ENCODE measurements around the gene NELL2. TPM values are rescaled to one million over a fixed set of nuclear protein-coding genes. Genes with fewer than 3 reads are reported as not detected.
"Not testable (repeated sequence)": the region's sequence is repeated elsewhere in the genome, so short reads cannot be mapped to it uniquely, and the experiment has no call there.

NELL2 gene
- total and polyA plus RNA-seq, 8 donors = 0.41 to 42.5 (median 28.3) TPM

DNA sequence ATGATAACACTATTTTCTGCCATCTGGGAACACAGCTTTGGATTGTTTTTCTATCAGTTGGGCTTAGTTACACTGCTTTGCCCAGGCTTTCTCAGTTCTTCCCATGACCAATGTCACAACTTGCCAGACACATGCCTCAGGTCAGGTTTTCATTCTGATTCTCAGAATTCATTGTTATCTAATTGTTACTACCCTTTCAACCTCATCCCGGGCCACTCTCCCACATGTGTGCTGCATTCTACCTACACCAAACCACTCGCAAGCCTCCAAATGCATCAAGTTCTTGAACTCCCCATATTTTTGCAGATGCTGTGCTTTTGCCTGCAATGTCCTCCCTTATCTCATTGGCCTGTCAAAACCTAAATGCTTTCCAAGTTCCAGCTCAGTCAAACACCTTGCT, 36.3 kb downstream of the NELL2 start:
- TF ChIP-seq, protein P1, sequence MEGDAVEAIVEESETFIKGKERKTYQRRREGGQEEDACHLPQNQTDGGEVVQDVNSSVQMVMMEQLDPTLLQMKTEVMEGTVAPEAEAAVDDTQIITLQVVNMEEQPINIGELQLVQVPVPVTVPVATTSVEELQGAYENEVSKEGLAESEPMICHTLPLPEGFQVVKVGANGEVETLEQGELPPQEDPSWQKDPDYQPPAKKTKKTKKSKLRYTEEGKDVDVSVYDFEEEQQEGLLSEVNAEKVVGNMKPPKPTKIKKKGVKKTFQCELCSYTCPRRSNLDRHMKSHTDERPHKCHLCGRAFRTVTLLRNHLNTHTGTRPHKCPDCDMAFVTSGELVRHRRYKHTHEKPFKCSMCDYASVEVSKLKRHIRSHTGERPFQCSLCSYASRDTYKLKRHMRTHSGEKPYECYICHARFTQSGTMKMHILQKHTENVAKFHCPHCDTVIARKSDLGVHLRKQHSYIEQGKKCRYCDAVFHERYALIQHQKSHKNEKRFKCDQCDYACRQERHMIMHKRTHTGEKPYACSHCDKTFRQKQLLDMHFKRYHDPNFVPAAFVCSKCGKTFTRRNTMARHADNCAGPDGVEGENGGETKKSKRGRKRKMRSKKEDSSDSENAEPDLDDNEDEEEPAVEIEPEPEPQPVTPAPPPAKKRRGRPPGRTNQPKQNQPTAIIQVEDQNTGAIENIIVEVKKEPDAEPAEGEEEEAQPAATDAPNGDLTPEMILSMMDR (IDR thresholded peaks at IDR 0.05) = no peak
- no peak for DNase-seq
- ATAC-seq = no peak
- no peaks in the 10 kb centered on the region for H3K9me3 ChIP-seq
- H3K4me1 ChIP-seq = no peaks in the 10 kb centered on the region
- no peak overlapping the region for H3K27ac ChIP-seq
- H3K27me3 ChIP-seq = no peaks in the 10 kb centered on the region
- no peak overlapping the region for H3K4me3 ChIP-seq
- no peaks in the 10 kb centered on the region for H3K36me3 ChIP-seq
- intact Hi-C loops (cut with DNase I) = no loop called here

DNA sequence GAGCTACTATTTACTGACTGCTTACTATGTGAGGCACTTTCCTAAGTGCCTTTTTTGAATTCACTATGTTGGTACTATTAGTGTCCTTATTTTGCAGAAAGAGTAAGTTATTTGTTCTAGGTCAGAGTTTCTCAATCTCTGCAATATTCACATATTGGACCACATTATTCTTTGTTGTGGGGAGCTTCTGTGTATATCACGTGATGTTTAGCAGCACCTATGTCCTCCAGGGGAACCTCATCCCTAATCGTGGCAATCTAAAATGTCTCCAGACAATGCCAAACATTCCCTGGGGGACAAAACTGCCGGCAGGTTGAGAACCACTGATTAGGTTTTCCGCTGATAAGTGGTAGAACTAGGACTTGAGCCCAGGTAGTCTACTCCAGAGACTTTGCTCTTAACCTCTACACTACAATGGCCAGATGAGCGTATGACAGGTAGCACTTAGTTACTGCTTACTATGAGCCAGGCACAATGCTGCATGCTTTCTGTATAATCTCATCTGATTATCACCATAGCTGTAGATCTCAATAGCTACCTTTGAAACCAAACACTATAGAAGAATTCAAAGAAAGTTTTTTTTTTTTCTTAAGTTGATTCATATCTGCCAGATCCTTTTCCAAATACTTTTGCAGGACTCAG, 38.9 kb downstream of the NELL2 start:
- TF ChIP-seq, protein P1 (IDR thresholded peaks at IDR 0.05) = no peak

DNA sequence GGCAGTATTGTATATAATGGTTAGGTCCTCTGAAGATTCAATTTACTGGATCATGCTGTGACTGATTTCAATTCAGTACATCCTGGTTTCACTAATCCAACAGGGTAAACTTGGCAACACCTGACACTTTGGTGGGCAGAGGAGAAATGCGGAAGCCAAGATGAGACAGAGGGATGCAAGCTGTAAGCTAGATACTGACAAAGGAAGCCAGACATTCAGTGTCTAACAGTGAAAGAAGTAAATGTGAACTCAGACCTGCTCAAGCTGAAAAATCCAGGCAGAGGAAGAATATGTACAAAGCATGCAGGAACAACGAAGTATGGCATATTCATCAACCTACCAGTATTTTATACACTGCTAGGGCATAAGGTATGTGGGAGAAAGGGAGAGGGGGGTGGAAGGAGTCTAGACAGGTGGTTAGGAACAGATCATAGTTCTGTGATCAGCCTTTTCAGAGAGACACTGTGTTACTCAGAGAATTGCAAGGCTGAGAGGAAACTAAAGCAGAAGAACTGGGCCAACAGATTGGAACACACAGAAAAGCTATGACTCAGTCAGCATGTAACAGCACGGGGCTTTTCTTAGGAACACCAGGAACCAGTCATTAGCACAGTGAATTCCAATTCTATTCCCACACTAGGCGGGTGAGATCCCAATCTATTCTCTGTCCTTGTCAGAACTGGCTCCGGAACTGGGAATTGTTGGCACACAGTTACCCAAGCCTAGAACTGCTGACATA, 40.3 kb downstream of the NELL2 start:
- no peaks in the 10 kb centered on the region for H3K27me3 ChIP-seq
- H3K27ac ChIP-seq = no peak overlapping the region
- DNase-seq (no peak), ATAC-seq (no peak)
- H3K36me3 ChIP-seq = no peaks in the 10 kb centered on the region
- no peak overlapping the region for H3K4me3 ChIP-seq
- no peaks in the 10 kb centered on the region for H3K4me1 ChIP-seq
- intact Hi-C loops (cut with DNase I) = no loop called here
- TF ChIP-seq, protein P1 (IDR thresholded peaks at IDR 0.05) = no peak
- no peaks in the 10 kb centered on the region for H3K9me3 ChIP-seq

More for the DNA sequence above, 38.9 kb downstream of the NELL2 start:
- H3K4me1 ChIP-seq = no peaks in the 10 kb centered on the region
- no peaks in the 10 kb centered on the region for H3K9me3 ChIP-seq
- no peaks in the 10 kb centered on the region for H3K27me3 ChIP-seq
- no peak overlapping the region for H3K27ac ChIP-seq
- no peaks in the 10 kb centered on the region for H3K36me3 ChIP-seq
- DNase-seq (no peak), ATAC-seq (no peak)
- no peak overlapping the region for H3K4me3 ChIP-seq
- intact Hi-C loops (cut with DNase I) = no loop called here

DNA sequence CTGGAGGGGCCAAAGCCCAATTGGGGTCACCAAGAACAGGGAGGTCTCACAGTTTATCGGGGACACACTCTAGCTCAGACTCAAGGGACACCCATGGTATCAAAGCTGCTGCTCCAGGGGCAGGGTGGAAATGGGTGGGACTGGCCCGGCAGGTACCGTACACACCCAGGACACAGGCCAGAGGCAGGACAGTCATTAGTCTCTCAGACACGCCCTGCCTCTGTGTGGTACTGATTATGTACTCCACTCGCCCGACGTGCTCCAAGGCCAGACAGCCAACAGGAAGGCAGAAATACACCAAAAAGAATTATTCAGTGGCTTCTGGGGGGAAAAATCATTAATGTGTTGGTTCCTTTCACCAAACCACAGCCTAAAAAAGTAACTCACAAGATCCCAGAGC, 41.1 kb downstream of the NELL2 start:
- DNase-seq; H3K36me3 ChIP-seq; H3K9me3 ChIP-seq; H3K27me3 ChIP-seq; ATAC-seq; H3K27ac ChIP-seq; H3K4me3 ChIP-seq; intact Hi-C loops (cut with DNase I); H3K4me1 ChIP-seq: not testable (repeated sequence)

DNA sequence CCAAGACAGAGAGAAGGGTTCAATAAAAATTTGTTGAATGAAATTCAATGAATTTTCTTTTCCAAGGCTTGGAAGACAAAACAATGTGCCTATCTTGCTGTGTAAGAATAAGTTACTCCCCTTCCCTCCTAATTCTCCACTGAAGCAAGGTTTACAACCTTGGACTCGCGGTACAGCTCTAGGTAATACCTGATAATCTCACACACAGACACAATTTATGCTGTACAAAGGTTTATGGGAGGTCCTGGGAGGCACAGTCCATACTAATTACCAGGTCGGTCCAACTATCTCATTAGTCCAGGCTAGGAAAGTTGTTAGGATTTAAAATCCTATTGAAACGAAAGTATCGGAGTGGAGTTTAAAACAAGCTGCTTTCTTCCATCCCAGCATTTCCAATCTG, 42.6 kb downstream of the NELL2 start:
- DNase-seq (no peak), ATAC-seq (no peak)
- no peak overlapping the region for H3K27ac ChIP-seq
- no peaks in the 10 kb centered on the region for H3K36me3 ChIP-seq
- TF ChIP-seq, protein P1 (IDR thresholded peaks at IDR 0.05) = no peak
- H3K4me1 ChIP-seq = no peaks in the 10 kb centered on the region
- intact Hi-C loops (cut with DNase I) = no loop called here
- no peak overlapping the region for H3K4me3 ChIP-seq
- H3K9me3 ChIP-seq = no peaks in the 10 kb centered on the region
- H3K27me3 ChIP-seq = no peaks in the 10 kb centered on the region

Data from left lung (tissue), 10 donors.